Left hindlimb (tissue), 1 donor: ENCODE data around the gene TBC1D14.
"Not testable (repeated sequence)": the region's sequence is repeated elsewhere in the genome, so short reads cannot be mapped to it uniquely, and the experiment has no call there.

Experiments used
- DNase-seq: peaks from one replicate; pipeline ENCODE4 v3.0.0-alpha.2; 2018

Gene TBC1D14

DNA sequence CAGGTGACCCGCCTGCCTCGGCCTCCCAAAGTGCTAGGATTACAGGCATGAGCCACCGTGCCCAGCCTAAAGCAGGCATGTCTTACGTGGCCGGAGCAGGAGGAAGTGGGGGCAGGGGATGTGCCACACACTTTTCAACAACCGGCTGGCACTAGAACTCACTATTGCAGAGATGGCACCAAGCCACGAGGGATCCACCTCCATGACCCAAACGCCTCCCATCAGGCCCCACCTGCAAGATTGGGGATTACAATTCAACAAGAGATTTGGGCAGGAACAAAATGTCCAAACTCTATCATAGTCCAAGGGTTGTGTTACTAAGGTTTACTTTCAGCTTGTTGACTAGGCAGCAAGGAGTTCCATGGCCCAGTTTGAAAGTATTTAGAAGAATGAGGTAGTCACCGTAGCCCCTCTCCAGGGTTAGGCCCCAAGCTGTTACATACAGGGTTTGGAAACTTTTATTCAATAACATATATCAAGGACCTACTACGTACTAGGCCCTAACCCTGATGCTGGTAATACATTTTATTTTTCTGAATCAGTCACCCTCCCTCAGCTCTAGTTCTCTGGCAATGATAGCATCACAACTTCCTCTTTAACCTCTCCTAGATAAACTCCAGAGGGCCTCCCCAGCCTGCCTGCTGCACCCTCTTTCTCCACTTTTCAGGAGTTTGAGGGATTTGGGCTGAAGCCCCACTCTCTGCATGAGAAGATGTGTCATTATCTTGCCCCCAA is 18.0 kb upstream of the TBC1D14 start:
- no peak for DNase-seq

DNA sequence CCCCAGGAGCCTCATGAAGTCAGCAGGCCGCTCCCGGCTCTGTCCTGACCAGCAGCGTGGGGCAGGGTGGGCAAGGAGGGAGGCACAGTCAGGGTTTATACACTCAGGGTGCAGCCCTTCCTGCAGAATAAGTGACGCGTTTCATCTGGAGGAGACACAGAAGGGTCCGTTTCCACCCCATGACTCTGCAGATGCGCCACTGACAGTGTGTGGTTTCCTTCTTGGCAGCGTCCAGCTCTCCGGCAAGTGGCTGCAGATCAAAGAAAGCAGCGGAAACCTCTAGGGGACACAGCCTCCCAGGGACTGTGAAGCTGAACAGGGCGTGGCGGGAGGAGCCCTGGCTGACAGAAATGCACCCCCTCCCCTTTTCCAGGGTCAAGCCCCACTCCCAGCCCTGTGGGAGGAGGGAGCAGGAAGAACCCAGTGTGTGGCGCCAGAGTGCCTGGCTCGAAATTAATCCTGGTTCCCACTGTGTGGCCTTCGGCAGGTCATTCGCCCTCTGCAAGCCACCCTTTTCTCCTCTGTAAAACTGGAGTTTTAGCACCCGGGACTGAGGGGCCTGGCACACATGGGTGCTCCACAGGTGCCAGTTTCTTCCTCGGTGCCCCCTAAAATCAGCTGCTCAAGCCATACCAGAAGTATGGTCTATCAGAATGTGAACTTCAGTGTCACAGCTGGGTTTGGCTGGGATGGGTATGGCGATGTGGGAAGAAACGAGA is 17.3 kb upstream of the TBC1D14 start:
- DNase-seq, result no peak

DNA sequence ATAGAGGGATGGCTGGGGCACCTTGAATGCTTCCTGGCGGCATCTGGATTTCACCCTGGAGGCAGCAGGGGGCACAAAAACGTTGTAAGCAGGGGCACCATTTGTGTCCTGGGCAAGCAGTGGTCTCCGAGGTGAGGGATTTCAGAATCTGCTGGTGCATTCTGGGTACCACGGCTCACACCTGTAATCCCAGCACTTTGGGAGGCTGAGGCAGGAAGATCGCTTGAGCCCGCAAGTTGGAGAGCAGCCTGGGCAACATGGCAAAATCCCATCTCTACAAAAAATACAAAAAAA is 16.8 kb upstream of the TBC1D14 start:
- no peak for DNase-seq

DNA sequence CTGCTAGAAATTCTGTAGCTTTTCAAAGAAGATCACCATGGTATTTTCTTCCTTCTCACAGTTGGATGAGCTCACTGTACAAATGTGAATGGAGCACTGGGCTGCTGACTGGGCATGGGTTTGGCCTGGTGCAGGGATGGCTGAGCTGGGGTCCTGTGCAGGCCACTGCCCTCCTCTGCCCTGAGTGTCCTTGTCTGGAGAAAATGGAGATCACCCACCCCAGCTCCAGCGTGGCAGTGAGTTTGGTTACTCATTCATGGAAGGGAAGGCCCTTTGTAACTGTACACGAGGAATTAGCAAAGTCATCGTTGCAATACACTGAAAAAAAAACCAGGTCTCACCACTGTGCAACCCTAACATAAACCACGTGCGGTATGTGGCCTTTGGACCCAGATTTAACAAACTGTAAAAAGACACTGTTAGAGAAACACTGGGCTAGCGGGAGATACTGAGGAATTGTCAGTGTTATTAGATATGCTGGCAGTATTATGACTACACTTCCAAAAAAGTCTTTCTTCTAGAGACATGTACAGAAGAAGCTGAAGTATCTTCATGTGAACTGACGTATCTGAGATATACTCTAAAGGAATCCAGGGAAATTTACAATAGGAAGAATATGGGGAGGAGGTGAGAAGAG is 16.1 kb upstream of the TBC1D14 start:
- DNase-seq, result no peak

DNA sequence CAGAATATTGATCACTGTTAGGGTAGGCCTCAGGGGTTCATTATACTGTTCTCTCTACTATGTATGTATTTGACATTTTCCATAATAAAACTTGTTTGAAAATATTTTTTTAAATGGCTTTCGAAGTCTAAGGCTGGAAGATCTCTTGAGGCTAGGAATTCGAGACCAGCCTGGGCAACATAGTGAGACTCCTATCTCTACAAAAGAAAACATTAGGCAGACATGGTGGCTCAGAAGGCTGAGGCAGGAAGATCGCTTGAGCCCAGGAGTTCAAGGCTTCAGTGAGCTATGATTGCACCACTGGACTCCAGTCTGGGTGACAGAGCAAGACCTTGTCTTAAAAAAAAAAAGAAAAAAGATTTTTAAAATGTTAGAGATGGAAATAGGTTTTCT is 15.5 kb upstream of the TBC1D14 start:
- DNase-seq, result no peak

DNA sequence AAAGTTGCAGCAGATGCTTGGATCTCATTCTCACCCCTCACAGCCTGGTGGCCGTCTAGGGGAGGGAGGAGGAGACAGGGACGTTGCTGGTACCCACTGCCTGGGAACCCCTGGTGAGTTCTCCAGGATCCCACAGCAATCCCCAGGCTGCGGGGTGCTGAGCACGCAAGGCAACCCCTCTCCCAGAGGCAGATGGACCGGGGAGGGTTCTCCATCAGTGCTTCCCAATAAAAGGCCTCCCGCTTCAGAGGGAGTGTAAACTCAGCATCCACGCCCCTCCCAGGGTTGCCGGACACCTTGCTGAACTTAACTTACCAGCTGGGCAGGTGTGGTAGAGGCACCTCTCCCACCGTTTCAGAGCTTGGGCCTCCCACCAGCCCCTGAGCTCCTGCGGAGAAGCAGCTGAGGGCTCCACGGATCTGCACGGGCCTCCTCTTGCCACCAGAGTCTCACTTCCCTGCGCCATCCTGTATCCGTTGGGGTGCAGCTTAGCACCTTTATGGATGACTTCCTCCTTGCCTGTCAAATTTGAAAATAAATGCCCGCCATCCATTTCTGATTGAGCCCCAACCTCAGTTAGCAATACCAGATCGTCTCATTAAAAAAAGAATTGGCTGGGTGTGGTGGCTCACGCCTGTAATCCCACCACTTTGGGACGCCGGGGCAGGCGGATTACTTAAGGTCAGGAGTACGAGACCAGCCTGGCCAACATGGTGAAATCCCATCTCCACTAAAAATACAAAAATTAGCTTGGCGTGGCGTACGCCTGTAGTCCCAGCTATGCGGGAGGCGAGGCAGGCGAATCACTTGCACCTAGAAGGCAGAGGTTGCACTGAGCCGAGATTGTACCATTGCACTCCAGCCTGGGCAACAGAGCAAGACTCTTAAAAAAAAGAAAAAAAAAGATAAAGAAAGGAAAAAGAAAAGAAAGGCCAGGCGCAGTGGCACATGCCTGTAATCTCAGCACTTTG is 14.8 kb upstream of the TBC1D14 start:
- no peak for DNase-seq

DNA sequence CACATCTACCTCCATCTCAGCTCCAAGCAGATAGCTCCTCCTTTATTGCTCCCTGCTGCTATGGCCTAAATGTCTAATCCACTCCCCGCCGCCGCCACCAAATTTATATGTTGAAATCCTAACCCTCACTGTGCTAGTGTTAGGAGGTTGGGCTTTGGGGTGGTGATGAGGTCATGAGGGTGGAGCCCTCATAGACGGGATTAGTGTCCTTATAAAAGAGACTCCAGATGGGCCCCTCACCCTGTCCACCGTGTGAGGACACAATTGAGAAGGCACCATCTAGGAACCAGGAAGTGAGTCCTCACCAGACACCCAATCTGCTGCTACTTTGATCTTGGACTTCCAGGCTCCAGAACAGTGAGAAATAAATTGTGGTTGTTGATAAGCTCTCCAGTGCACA is 13.6 kb upstream of the TBC1D14 start:
- DNase-seq, result no peak

DNA sequence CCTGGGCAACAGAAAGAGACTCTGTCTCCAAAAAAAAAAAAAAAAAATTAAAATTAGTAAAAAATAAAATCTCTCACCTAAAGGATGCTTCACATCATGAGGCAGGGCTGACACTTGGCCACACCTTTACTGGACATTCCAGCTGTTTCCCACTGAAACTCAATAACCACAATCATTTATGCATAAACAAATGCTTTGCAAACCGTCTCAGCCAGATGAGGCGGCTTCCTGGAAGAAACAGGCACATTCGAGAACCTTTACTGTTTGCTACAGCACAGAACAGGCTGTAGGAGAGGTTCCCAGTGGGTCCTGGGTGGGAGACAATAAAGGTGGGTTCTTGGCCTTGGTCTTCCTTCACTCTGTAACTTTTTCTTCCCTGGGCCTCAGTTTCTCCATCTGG is 10.9 kb upstream of the TBC1D14 start:
- DNase-seq, result no peak

DNA sequence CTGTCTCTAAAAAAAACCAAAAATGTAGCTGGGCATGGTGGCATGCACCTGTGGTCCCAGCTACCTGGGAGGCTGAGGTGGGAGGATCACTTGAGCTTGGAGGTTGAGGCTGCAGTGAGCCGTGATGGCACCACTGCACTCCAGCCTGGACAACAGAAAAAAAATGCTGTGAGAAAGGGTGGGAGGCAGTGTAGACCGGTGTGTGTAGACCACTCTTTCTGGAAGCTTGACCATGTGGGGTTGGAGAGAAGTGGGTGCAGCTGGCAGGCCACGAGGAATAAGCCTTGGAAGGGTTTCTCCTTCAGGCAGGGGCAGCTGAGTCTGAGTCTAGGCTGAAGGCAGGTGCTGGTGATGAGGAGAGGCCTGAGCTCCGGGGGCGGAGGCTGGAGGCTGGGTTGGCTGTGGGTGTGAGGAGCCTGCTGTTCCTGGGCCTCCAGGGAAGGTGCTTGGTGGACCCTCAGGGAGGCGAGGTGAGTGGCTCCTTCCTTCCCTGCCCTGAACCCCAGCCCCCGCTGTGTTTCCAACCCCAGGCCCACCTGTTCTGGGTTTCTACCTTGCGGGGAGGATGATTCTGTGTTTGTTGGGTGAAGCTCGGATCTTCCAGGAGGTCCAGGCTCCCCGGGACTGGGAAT is 9.3 kb upstream of the TBC1D14 start:
- DNase-seq, result no peak

DNA sequence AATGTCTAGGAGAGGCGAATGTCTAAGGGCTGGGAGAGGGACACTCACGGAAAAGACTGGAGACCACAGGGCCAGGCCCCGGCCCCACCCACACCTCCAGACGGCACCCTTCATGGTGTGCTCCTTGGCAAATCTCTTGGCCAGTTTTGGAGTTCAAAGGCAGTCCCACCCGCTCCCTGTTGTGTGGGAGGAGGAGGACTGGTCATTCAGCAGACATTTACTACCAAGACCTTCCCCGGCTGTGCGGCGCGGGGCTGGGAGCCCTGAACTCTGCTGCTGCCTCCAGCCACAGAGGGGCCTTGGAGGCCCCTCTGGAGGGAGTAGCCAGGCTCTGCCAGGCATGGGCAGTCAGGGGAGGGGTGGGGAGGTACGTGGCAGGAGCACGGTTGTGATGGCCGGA is 8.7 kb upstream of the TBC1D14 start:
- no peak for DNase-seq

DNA sequence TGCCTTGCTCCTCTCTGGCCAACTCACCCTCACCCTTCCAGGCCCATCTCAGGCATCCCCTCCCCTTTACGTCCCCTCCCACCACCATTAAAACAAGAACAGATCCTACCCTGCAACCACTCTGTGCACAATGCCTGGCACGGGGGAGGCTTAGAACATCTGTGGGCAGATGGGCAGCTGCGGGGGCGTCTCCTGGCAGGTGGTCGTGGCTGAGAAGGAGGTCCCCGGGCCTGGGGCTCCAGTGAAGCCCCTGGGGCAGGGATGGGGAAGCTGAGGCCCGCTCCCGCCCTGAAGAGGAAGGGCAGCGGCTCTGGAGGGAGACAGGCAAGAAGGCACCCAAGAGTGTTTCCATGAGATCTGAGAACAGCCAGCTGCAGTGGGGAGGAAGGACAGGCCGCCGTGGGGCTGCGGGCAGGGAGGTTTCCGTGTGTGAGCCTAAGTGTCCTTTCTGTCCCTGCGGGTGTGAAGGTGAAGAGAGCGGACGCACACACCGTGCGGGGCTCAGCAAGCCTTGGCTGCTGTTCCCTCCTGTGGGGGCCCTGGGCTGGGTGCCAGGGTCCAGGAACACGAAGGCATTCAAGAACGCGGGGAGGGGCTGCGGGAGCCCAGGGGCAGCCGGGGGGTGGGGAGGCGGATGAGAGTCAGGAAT is 7.8 kb upstream of the TBC1D14 start:
- no peak for DNase-seq

DNA sequence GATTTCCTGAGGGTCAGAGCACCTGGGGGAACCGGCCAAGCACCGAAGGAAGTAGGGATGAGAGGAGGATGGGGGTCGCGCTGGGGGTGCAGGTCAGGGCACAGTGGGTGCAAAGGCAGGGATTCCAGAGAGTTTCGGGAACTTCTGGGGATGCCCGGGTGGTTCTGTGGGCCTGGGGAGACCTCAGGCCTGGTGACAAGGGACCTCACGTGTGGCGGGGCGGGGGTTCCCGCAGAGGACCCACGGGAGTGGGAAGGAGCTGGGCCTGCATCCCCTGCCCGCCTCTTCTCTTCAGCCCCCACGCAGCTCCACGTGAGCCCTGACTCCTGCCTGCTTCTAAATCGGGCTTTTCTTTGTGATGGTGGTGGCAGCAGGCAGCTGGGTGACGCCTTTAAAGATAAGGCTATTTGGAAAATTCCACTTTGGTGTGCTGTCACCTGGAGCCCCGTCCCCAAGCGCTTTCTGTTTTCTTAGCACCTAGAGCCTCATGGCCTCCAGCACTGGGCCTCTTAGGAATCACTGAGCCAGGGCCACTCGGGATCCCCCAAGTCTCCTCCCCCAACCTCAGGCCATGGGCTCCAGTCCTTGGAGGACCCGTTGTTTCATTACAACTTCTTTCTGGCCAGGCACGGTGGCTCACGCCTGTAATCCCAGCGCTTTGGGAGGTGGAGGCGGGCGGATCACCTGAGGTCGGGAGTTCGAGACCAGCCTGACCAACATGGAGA is 7.1 kb upstream of the TBC1D14 start:
- DNase-seq, result no peak

DNA sequence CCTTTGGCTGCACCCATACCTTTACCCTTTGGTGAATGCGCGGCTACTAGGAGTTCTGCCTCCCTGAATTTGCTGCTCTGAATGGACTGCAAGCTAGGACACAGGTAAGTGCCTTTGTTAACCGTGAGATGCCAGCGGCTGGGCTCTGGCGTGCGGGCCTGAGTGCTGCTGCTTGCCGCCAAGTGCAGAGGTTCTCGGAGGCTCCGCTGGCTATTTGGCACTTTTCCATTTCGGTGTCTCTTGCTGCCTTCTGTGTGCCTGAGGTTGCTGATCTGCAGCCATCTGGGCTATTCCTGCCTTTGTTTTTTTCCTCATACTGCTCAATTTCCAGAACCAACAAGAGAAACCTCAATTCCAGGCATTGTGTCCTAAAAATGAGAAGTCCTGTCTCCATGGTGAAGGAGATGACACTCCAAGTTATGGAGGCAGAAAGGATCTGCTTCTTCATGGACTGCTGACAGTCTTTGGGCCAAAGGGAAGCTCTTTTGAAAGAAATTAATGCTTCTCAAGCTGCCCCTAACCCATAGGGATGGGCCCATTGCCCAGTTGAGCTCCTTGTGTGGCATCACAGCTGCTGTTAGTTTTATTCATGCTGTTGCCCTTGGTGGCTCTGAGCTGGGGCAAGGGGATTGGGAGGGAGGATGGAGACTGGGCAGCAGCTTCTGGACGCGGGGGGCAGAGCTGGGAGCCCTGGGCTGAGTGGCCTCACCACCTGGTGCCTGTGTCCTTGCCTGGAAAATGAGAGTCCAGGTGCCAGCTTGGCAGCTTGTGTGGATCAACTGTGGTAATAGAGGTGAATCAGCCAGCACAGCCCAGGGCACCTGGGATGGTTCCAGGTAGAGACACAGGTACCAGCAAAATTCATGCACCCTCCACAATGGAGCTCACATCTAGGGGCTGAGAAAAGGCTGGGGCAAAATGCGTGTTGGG is 3.8 kb upstream of the TBC1D14 start:
- DNase-seq, result no peak

DNA sequence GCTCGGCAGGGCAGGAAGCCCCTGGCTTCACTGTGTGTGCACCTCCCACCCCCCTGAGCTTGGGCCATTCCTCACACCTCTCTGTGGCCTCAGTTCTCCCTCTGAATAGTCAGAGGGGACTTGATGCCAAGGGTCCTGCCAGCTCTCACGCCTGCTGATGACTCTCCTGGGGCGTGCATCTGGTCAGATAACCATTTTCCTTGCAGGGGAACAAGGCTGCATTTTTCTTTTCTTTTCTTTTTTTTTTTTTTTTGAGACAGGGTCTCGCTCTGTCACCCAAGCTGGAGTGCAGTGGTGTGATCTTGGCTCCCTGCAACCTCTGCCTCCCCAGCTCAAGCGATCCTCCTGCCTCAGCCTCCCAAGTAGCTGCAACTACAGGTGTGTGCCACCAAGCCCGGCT is 3.1 kb upstream of the TBC1D14 start:
- not testable (repeated sequence) for DNase-seq

DNA sequence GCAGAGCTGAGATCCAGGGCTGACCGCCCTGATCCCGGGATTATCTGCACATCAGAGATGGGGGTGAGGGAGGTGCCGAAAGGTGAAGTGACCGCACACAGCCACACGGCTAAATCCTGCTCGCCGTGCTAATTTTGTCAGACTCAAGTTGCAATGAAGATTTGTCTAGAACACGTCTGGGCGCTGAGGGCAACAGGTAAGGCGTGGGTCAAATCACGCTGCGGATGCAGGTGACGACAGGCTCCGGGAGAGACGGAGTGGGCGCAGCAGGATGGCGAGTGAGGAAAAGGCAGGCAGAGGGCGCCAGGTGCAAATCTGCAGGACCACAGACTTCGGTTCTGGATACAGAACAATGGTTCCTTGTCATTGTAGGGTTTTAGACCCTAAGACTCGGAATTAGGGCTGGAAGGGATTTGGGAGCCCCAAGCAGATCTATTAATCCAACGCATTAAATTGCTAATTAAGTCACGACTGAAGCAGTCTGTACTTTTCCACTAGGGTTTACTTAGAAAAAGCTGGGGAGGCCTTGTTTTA is 1.9 kb upstream of the TBC1D14 start:
- DNase-seq, result no peak

DNA sequence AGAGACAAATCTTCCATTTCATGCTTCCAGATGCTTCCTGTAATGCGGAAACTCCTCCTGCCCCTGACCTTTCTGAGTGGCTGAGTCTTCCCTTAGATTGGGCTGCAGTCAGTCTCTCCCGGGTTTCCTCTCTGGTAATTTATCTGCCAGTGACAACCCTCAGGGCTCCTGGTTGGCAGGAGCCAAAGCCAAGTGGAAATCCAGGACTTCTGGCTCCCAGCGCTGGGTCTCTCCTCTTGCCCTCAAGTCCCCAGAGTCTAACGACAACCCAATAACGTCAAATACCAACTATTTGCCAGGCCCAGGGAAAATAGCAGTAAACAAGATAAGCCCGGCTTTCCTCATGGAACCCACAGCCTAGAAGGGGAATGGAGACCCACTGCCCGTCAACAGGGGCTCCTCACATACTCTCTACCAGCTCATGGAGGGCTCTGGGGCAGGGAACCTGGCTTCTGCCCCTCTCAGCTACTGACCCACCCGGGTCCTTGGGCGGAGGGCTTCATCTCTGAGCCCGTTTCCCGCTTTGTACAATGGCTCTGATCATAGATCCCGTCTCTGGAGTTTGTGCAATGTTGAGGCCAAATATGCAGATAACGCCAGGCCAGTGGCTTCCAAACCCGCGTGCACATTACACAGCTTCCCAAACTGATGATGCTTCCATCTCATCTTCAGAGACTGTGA is 1.1 kb upstream of the TBC1D14 start:
- no peak for DNase-seq

DNA sequence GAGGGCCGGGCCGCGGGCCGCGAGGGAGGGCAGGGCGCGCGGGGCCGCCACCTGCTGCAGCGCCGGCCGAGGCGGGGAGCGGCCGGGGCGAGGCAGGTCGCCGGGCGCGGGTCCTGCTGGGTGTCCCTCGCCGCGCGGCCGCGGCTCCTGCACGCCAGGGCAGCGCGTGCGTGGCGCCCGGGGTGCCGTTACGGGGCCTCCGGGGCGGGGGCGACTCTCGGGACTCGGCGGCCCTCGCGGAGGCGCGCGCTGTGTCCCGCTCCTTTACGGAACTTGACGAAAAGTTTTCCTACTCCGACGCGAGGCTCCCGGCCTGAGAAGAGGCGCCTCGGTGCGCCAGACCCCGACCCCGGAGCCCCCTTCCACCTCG is 329 bp downstream of the TBC1D14 start:
- no peak for DNase-seq

DNA sequence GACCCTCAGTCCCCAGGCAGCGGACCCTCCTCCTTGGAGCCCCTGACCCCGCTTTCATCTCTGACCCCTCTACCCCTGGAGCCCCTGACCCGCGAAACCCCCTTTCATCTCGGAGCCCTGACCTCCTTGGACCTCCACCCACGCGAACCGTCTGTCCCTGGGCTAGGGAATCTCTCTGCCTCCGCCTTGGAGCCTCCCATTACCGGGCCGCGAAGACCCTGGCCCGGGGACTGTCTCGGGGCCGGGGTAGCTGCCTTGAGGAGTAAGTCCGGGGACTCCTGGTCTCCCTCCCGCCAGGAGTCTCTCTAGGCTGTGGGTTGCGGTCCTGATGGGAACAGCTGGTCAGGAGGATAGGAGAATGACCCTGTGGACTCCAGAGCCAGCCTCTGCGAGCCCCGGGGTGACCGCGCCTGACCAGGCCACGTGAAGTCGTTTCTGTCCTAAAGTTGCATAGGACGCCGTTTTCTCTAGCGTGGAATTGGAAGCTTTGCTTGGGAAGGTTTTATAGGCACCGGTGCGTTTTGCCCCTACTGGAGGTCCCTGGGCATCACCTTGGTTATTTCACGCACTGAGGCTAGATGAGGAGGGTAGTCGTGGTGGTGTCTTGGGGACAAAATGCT is 824 bp downstream of the TBC1D14 start:
- no peak for DNase-seq
